ENCODE results near the gene SLC39A9. TPM values are rescaled to one million over a fixed set of nuclear protein-coding genes. Genes with fewer than 3 reads are reported as not detected.

Gene SLC39A9
- total RNA-seq, 1 donor from 2014 or later: 59.1 TPM

- no peak for TF ChIP-seq CTCF (IDR thresholded peaks at IDR 0.05; ENCODE audit: unreplicated experiment)
- no peak for DNase-seq (ENCODE audit: low spot score in 2 of 2, unreplicated experiment in 2 of 2)
- Mint-ChIP-seq H3K4me1 (peaks cover 7% of the 10 kb centered on the region), H3K27ac (no peak overlapping the region), H3K4me3 (no peak overlapping the region), H3K9me3 (no peaks in the 10 kb centered on the region), H3K27me3 (ENCODE audit: low read depth) (no peaks in the 10 kb centered on the region), H3K36me3 (peaks cover 33% of the 10 kb centered on the region)
Measured at GRCh38 chr14:69441948-69442347, 43.5 kb downstream of the SLC39A9 start.

GRCh38 chr14:69443296-69443805, 44.9 kb downstream of the SLC39A9 start:
- Mint-ChIP-seq H3K4me3 (no peak overlapping the region), H3K36me3 (peaks cover 38% of the 10 kb centered on the region), H3K27me3 (ENCODE audit: low read depth) (no peaks in the 10 kb centered on the region), H3K4me1 (peaks cover 7% of the 10 kb centered on the region), H3K27ac (no peak overlapping the region), H3K9me3 (peaks cover 2% of the 10 kb centered on the region)
- no peak for DNase-seq (ENCODE audit: low spot score in 2 of 2, unreplicated experiment in 2 of 2)
- no peak for TF ChIP-seq CTCF (IDR thresholded peaks at IDR 0.05; ENCODE audit: unreplicated experiment)

GRCh38 chr14:69449216-69449615, 50.7 kb downstream of the SLC39A9 start:
- Mint-ChIP-seq H3K27ac (no peak overlapping the region), H3K27me3 (ENCODE audit: low read depth) (no peaks in the 10 kb centered on the region), H3K4me3 (no peak overlapping the region), H3K4me1 (no peaks in the 10 kb centered on the region), H3K9me3 (peaks cover 6% of the 10 kb centered on the region), H3K36me3 (peaks cover 32% of the 10 kb centered on the region)
- TF ChIP-seq CTCF (IDR thresholded peaks at IDR 0.05; ENCODE audit: unreplicated experiment): no peak
- DNase-seq (ENCODE audit: low spot score in 2 of 2, unreplicated experiment in 2 of 2): no peak

GRCh38 chr14:69451941-69452340, 53.4 kb downstream of the SLC39A9 start:
- Mint-ChIP-seq H3K27ac (no peak overlapping the region), H3K27me3 (ENCODE audit: low read depth) (no peaks in the 10 kb centered on the region), H3K9me3 (peaks cover 6% of the 10 kb centered on the region), H3K4me3 (no peak overlapping the region), H3K4me1 (no peaks in the 10 kb centered on the region), H3K36me3 (peaks cover 22% of the 10 kb centered on the region)
- no peak for TF ChIP-seq CTCF (IDR thresholded peaks at IDR 0.05; ENCODE audit: unreplicated experiment)
- DNase-seq (ENCODE audit: low spot score in 2 of 2, unreplicated experiment in 2 of 2): no peak

GRCh38 chr14:69458350-69458749, 59.9 kb downstream of the SLC39A9 start:
- peaks cover 2% of the 10 kb centered on the region for H3K4me1 Mint-ChIP-seq
- peaks cover 20% of the 10 kb centered on the region for H3K36me3 Mint-ChIP-seq
- H3K4me3 Mint-ChIP-seq: no peak overlapping the region
- no peaks in the 10 kb centered on the region for H3K27me3 Mint-ChIP-seq (ENCODE audit: low read depth)
- H3K27ac Mint-ChIP-seq: no peak overlapping the region
- TF ChIP-seq CTCF (IDR thresholded peaks at IDR 0.05; ENCODE audit: unreplicated experiment): no peak
- no peak for DNase-seq (ENCODE audit: low spot score in 2 of 2, unreplicated experiment in 2 of 2)
- H3K9me3 Mint-ChIP-seq: no peaks in the 10 kb centered on the region

- peaks cover 20% of the 10 kb centered on the region for H3K36me3 Mint-ChIP-seq
- TF ChIP-seq CTCF (IDR thresholded peaks at IDR 0.05; ENCODE audit: unreplicated experiment): no peak
- no peak overlapping the region for H3K27ac Mint-ChIP-seq
- no peak for DNase-seq (ENCODE audit: low spot score in 2 of 2, unreplicated experiment in 2 of 2)
- H3K27me3 Mint-ChIP-seq (ENCODE audit: low read depth): no peaks in the 10 kb centered on the region
- no peaks in the 10 kb centered on the region for H3K9me3 Mint-ChIP-seq
- H3K4me3 Mint-ChIP-seq: no peak overlapping the region
- peaks cover 2% of the 10 kb centered on the region for H3K4me1 Mint-ChIP-seq
Measured at GRCh38 chr14:69459122-69459521, 60.6 kb downstream of the SLC39A9 start.
